GM12874 (cell line): ENCODE results near the gene ZGLP1.

ENCODE experiments used
- TF ChIP-seq, protein P1 (sequence below): IDR thresholded peaks from 2 replicates; pipeline ENCODE4 v1.5.1; 2011; ENCODE audit warnings: low read depth, mild to moderate bottlenecking, control low read depth, low read length, moderate library complexity; ENCODE audit not compliant: insufficient read depth

Gene ZGLP1

DNA sequence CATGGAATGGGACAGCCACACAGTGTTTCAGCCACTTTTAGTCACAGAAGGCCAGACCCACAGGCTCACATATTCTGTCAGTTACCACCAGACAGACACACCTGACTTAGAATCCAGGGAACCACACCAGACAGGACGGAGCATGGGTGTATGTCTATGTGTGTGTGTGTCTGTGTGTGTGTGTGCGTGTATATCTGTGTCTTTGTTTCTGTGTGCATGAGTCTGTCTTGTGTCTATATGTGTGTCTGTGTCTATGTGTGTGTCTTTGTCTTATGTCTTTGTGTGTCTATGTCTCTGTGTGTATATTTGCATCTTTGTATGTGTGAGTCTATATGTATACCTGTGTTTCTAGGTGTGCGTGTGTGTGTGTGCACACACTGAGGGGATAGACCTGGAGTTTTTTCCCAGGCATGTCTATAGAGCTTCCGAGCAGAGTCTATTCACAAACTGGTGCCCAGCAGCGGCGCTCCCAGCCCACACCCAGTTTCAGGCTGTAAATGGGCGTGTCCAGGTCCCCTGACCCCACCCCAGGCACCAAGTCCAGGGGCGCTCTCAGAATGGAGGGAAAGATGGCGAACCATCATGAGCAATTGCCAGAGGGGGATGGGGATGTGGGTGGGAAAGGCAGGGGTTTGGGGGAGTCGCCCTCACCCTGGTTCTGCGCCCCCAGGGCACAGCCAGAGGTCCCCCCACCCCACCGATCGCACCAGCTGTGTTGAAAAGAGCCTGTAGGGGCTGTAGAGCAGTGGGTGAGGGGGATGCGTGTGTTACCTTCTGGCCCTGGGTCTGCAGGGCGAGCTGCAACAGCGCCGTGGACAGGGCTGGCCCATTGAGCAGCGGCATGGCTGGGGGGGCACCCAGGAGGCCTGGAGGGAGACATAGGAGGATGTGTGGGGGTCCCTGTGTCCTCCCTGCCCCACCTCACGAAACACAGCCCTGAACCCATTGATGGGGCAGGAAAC lies 12.5 kb upstream of the ZGLP1 start:
- TF ChIP-seq, protein P1, sequence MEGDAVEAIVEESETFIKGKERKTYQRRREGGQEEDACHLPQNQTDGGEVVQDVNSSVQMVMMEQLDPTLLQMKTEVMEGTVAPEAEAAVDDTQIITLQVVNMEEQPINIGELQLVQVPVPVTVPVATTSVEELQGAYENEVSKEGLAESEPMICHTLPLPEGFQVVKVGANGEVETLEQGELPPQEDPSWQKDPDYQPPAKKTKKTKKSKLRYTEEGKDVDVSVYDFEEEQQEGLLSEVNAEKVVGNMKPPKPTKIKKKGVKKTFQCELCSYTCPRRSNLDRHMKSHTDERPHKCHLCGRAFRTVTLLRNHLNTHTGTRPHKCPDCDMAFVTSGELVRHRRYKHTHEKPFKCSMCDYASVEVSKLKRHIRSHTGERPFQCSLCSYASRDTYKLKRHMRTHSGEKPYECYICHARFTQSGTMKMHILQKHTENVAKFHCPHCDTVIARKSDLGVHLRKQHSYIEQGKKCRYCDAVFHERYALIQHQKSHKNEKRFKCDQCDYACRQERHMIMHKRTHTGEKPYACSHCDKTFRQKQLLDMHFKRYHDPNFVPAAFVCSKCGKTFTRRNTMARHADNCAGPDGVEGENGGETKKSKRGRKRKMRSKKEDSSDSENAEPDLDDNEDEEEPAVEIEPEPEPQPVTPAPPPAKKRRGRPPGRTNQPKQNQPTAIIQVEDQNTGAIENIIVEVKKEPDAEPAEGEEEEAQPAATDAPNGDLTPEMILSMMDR, result no peak

DNA sequence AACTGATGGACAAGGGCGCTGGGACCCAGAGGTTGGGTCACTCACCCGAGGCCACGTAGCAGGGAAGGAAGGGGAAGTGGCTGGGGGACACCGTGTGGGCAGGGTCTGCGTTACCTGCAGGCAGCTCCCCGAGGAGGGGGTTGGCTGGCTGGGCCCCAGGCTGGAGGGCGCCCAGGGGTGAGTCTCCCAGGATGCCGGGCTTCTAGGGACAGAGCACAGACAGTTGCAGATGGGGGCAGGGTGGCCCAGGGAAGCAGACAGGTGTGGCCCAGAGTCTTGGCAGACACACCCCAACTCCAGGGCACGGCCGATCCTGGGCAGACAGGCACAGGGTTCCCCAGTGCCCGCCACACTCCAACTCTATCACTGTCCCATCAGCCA lies 11.8 kb upstream of the ZGLP1 start:
- TF ChIP-seq, protein P1, result no peak

DNA sequence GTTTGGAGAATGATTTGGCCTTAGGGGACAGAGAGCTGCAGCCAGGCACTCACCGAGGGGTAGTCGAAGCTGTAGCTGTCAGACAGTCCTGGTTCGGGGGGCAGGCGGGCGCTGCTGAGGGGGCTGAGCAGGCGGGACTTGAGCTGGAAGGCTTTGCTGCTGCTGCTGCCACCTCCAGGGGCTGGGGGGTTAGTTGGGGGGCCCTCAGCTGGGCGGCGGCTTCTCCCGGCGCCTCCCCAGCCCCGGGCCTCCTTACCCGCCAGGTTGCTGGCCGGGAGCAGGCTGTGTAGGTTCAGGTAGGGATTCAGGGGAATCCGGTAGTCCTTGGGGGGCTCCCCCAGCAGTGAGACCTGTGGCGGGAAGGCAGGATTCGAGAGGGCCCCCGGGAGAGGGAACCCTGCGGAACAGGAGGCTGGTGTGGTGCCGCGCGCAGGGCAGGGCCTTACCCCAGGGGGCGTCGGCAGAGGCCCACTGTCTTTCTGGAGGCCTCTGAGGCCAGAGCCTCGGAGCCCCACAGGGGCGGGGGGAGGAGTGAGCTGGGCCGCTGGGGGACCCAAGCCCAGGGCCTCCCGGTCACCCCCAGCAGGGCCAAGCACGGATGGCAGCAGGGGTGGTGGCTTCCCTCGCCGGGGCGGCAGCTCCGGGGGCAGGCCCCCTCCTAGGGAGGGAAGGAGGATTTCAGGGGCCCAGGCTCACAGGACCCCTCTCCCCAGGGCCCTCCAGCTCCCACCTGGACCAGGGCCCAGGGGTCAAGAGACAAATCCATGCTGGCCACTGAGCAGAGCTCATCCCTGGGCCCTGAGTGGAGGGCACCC lies 11.2 kb upstream of the ZGLP1 start:
- TF ChIP-seq, protein P1, result no peak

DNA sequence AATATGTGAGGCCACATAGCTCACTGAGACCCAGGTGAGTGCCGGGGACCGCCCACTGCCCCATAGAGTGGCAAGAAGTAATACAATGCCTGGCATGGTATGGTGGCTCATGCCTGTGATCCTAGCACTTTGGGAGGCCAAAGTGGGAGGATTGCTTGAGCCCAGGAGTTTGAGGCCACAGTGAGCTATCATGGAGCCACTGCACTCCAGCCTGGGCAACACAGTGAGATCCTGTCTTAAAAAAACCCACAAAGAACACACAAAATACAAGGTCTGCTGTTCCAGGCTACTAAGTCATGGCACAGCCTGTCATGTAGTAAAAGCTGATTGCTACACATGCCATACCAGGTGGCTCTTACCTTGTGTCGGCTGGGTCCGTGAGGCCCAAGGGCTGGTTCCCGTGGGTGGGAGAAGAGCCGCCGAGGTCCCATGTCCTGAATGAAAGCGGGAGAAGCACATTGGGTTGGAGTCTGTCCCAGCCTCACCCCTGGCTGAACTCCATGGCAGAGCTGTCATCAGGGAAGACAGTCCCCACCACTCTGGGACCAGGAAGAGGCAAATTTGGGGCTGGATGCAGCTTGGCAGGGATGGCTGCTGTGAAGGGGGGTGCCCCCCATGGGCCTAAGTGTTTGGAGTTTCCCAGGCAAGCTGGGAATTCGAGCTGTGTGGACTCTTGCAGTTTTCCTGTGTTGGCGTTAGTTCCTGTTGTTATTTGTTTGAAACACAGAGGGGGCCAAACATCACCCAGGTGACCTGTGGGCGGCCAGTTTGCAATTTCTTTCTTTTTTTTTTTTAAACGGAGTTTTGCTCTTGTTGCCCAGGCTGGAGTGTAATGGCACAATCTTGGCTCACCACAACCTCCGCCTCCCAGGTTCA lies 9.4 kb upstream of the ZGLP1 start:
- TF ChIP-seq, protein P1, result no peak

DNA sequence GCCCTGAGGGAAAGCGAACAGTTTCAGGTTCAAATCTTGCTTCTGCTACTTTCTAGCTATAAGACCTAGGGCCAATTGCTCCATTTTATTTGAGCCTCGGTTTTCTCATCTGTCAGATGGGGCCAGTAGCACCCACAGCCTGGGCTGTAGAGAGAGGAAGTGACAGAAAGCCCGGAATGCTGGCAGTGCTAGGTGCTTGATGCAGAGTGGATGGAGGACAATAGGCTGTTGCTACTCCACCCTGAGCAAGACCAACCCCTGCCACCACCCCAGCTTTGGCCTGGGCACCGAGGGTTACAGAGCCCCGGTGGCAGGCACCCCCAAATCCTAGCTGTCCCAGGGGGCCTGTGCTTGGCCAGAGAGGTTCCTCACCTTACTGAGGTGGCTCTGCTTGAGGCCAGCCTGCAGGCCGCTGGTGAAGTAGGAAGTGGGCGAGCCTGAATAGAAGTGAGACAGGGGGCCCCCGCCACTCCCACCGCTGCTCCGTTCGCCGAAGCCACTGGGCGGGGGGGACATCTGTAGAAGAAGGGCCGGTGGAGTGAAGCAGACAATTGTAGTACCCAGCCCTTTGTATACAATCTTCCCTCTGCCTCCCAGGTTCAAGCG lies 8.3 kb upstream of the ZGLP1 start:
- TF ChIP-seq, protein P1, result no peak

DNA sequence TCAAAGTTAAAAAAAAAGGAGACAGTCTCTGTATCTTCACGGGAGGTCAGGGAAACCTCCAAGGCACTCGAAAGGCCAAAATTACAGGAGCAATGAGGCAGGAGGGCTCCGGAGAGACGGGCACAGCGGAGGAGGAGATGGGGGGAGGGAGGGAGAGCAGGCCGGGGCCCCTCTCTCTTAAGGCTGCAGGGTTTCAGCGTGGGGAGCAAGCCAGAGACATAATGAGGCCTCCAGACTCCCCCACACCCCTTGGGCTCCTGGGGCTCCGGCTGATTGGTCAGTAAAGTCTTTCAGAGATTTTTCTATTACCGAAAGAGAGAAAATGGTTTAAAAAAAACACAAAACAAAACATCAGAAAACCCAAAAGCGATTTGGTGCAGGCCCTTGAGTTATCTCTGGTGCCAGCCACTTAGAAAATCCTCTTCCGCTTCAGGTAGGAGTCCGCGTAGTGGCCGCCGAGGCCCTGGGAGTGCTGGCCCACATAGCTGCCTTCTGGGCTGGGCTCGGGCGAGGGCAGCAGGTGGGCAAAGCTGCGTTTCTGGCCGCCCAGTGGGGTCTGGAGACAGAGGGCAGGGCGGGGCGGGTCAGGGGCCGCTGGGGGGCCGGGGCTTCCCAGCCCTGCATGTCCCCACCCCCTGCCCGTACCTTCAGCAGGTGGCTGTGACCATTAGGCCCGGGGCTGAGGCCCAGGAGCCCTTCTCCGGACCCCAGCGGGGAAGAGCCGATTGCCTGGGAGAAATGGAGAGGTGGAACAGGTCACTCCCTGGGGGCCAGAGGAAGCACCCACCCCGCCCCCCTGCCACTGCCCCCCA lies 7.6 kb upstream of the ZGLP1 start:
- TF ChIP-seq, protein P1, result no peak
